GM23338 (cell line): ENCODE data around the gene DOK1.

ENCODE experiments used
- CREB1 ChIP-seq: fragments of 250-450 bp; sonication (Bioruptor Pico); IDR thresholded peaks from 2 replicates; pipeline ENCODE4 v1.5.0; 2020; ENCODE audit warnings: low read depth, mild to moderate bottlenecking, moderate library complexity
- CTCF ChIP-seq, 2 experiments: fragments of 200-600 bp in 1 of 2; sonication (generic) in 1 of 2; conservative IDR thresholded peaks; 2 replicates each; pipeline versions ENCODE4 v1.5.1 to v1.6.1; 2016 to 2017; ENCODE audit warnings: antibody characterized with exemption in 2 of 2, low read depth in 2 of 2, mild to moderate bottlenecking in 2 of 2, moderate library complexity in 1 of 2
- ETS1 ChIP-seq: IDR thresholded peaks from 2 replicates; pipeline ENCODE4 v1.6.1; 2016; ENCODE audit warnings: antibody characterized with exemption
- EZH2 ChIP-seq: fragments of 200-600 bp; sonication (generic); IDR thresholded peaks from one replicate; pipeline ENCODE4 v1.8.0; 2017; ENCODE audit warnings: antibody characterized with exemption, mild to moderate bottlenecking, low read depth; ENCODE audit not compliant: unreplicated experiment
- EZH2phosphoT487 ChIP-seq: fragments of 200-600 bp; sonication (generic); IDR thresholded peaks from one replicate; pipeline ENCODE4 v1.8.1; 2018; ENCODE audit warnings: antibody characterized with exemption; ENCODE audit not compliant: unreplicated experiment
- NANOG ChIP-seq: IDR thresholded peaks from 2 replicates; pipeline ENCODE4 v1.6.1; 2016; ENCODE audit warnings: antibody characterized with exemption, borderline replicate concordance
- POLR2AphosphoS5 ChIP-seq: IDR thresholded peaks from 2 replicates; pipeline ENCODE4 v1.6.1; 2016; ENCODE audit warnings: antibody characterized with exemption, low read depth
- REST ChIP-seq: IDR thresholded peaks from one replicate; pipeline ENCODE4 v1.6.1; 2018; ENCODE audit warnings: antibody characterized with exemption; ENCODE audit not compliant: unreplicated experiment
- STAT1 ChIP-seq: IDR thresholded peaks from one replicate; pipeline ENCODE4 v1.6.1; 2016; ENCODE audit warnings: antibody characterized with exemption; ENCODE audit not compliant: unreplicated experiment
- ZNF114 ChIP-seq: fragments of 250-450 bp; sonication (Bioruptor Pico); IDR thresholded peaks from 2 replicates; pipeline ENCODE4 v1.5.0; 2020; ENCODE audit warnings: mild to moderate bottlenecking, moderate library complexity
- ZNF331 ChIP-seq: fragments of 250-450 bp; sonication (Bioruptor Pico); IDR thresholded peaks from 2 replicates; pipeline ENCODE4 v1.5.0; 2020; ENCODE audit warnings: low read depth, mild to moderate bottlenecking, moderate library complexity

- TF ChIP-seq EZH2phosphoT487 (no peak), EZH2 (no peak), CTCF (conservative IDR thresholded peaks at IDR 0.05; ENCODE audit: low read depth in 2 of 2) (0 out of 4 replicates have a peak, but pooled peaks of 1 of the 2 experiments have one; percentile 6), ZNF114 (CRISPR knock-in tag) (no peak), REST (no peak), POLR2AphosphoS5 (no peak), ETS1 (no peak), CREB1 (CRISPR knock-in tag) (no peak), ZNF331 (CRISPR knock-in tag) (no peak), NANOG (no peak), STAT1 (no peak)
These were observed 25.7 kb upstream of the DOK1 start for GRCh38 chr2:74528600-74529356.
